ENCODE data around the gene SMC1B.
A peak's percentile ranks its signal among the peaks of the same experiment; 100 is the strongest.
"Not testable (repeated sequence)": the region's sequence is repeated elsewhere in the genome, so short reads cannot be mapped to it uniquely, and the experiment has no call there.

SMC1B gene

DNA sequence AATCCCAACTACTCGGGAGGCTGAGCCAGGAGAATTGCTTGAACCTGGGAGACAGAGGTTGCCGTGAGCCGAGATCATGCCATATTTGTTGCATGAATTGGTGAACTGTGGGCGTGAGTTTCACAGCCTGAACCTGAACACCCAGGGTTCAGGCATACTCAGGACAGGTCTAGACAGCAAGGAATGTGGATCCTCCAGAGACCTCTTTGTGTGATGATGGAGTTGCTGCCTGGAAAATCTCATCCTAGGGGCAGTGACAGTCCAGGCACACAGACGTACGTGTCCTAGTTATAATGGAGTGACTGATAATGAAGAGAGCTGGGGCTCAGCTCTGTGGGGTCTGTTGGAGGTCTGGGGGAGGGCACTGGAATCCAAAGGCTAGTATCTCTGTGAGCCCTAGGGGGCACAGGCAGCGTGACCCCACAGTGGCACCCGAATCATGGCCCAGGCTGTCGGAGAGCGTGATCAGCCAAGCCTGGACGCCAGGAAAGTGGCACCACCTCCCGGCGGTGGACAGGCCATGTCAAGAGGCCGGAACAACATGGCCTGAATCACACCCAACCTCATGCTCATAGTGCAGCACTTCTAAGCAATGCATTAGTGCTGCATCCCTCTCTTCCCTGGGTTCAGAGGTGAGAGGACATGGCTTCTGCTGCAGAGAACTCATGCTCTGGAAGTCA lies 31.8 kb upstream of the SMC1B start:
- DNase-seq: no peak

GRCh38 chr22:45444168-45444567 lies 30.8 kb upstream of the SMC1B start:
- DNase-seq: no peak

DNA sequence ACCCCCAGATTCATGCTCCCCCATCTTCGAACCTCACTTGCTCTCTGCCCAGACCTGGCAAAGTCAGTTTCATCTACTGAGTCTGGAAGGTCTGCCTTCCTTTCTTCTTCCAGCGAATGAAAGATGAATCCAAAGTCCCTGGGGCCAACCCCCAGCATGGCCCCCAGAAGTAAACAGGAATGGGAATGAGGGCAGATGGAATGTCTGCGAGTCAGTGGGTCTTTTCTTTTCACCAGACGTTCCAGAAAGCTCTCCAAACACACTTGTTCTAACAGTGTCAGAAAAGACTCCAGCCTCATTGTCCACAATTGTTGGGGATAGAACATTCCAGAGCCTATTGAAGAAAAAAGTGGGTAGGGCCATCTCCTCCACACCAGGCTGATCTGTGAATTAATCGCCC lies 28.7 kb upstream of the SMC1B start:
- DNase-seq: no peak

GRCh38 chr22:45441138-45441537 lies 27.7 kb upstream of the SMC1B start:
- peak; percentile 20 for DNase-seq

DNA sequence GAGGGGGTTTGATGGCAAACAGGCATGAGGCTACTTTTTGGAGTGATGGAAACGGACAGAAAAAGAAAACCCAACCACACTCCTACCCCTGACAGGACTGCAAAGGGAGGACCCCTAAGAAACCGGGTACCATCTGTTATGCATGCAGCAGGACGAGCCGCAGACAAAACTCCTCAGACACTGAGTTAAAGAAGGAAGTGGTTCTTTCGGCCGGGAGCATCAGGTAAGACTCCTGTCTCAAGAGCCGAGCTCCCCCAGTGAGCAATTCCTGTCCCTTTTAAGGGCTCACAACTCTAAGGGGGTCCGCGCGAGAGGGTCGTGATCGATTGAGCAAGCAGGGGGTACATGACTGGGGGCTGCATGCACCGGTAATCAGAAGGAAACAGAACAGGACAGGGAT lies 27.3 kb upstream of the SMC1B start:
- not testable (repeated sequence) for DNase-seq

DNA sequence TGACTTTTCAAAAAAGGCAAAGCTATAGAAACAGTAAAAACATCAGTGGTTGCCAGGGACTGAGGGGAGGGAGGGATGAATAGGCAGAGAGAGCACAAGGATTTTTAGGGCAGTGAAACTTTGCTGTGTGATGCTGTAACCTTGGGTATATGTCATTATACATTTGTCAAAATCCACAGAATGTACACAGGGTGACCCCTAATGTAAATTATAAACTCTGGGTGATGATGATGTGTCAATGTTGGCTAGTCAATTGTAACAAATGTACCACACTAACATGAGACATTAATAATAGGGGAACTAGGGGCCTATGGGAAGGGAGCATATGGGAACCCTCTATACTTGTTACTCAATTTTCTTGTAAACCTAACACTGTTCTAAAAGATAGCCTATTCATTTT lies 24.9 kb upstream of the SMC1B start:
- DNase-seq: no peak

GRCh38 chr22:45436871-45437517 lies 23.6 kb upstream of the SMC1B start:
- not testable (repeated sequence) for DNase-seq

DNA sequence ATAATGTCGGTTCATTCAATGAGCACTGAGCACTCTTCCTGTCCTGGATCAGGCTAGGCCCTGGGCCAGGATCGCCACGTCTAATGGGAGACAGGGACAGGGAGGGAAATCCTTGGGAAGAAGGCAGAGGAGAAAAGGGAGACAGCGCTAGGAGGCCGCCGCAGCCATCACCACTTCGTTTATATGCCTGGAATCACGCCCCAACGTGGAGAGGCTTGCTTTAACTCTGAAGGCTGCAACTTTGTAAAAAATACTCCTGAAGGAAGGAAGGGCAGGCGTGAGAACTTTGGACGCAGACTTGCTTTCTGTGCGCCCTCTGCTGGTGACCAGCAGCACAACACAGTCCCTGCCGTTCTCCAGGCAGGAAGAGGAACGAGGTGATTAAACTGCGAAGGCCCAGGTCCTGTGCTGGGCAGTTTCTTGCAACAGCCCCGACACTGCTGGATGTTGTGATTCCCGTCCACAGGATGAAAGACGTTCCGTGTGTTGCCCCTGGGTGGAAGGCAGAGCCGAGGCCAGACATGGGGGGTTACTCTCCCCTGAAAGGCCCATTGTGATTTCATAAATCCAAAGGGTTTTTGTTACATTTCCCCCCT lies 22.2 kb upstream of the SMC1B start:
- DNase-seq: peak; percentile 80

GRCh38 chr22:45434981-45435380 lies 21.6 kb upstream of the SMC1B start:
- DNase-seq: no peak

- DNase-seq: no peak
Observed at GRCh38 chr22:45430871-45431270, 17.5 kb upstream of the SMC1B start.

DNA sequence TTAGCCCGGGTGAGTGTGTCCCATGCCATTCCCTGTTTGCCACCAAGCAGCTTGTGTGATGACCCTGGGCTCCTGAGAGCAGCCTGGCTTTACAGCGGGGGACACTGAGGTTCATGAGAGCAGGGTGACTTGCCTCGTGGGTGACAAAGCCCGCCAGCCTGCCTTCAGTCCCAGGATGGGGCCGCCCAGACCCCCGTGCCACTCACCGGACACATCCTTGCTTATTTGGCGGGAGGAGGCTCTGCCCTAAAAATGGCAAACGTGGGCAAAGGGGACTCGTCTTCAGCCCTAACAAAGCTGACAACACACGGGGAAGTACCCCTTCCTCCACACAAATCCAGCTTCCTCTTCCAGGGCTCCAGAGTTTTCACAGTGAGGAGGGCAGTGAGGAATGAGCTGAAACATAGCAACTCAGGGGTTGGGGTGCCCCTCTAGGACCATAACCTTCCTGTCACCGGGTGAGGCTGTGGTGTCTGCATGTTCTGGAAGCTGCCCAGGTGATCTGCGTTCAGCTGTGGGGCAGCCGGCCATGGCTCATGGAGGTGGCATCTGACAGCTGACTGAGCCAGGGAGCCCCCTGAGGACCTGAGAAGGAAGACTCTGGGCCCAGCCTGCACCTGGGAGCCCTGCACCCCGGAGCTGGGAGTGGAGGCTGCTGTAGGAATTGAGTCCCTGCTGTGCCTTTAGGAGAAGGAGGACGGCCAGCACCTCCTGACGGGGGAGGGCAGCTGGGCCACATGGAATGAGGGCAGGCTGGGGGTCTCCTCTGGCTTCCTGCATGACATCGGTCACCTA lies 16.8 kb upstream of the SMC1B start:
- no peak for DNase-seq

- DNase-seq: no peak
Observed at GRCh38 chr22:45429424-45429823, 16.0 kb upstream of the SMC1B start.

- DNase-seq: no peak
Observed at GRCh38 chr22:45428391-45429385, 15.3 kb upstream of the SMC1B start.

DNA sequence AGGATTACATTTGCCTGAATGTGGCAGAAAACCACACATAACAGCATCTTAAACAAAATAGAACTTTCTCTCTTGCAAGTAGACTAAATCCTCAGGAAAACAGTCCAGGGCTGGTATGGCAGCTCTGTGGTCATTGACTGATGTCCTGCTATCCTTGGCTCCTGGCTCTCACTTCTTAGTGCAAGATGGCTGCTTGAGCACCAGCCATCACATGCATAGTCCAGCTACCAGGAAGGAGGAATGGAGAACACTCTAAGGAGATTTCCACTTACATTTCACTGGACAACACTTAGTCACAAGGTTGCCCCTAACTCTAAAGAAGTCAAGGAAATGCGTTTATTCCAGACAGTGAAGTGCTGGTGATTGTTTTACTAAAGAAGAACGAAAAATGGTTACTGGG lies 13.7 kb upstream of the SMC1B start:
- DNase-seq: no peak

DNA sequence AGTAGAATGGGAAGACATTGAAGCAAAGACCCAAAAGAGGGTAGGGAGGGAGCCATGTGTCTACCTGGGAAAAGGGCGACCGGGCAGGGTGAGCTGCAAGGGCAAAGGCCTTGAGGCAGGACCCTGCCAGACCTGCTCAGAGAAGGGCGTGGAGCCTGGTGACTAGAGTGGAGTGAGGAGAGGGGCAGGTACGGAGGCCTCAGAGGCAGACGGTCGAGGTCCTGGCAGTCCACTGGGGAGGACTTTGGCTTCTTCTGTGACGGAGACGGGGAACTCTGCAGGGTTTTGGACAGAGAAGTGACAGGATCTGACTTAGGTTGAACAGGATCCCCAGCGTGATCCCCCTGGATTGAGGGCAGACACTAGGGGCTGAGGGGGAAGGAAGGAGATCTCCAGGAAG lies 13.0 kb upstream of the SMC1B start:
- no peak for DNase-seq

DNA sequence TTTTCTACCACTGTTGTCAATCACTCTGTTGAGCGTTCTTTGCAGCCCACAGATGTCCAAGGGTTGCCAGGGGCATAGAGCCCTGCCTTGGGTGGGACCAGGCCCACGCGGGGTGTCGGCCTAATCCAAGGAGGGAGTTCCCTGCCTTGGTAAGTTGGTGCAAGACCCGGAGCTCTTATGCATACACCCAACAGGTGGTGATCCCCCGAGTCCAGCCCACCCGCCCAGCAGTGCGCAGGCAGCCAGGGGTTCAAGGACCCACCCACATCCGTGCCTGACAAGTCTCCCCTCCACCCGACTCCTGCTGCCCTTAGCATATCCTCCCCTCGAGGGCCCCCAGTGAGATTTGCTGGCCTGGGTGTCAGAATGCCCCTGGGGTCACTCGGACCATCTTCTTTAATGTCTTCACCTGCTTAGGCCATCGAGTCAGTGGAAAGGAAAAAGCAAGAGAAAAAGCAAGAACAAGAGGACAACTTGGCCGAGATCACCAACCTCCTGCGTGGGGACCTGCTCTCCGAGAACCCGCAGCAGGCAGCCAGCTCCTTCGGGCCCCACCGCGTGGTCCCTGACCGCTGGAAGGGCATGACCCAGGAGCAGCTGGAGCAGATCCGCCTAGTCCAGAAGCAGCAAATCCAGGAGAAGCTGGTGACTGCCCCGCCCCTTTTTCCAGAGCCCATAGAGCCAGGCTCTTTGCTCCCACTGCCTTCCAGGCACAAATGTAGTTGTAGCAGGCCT lies 12.3 kb upstream of the SMC1B start:
- DNase-seq: no peak

DNA sequence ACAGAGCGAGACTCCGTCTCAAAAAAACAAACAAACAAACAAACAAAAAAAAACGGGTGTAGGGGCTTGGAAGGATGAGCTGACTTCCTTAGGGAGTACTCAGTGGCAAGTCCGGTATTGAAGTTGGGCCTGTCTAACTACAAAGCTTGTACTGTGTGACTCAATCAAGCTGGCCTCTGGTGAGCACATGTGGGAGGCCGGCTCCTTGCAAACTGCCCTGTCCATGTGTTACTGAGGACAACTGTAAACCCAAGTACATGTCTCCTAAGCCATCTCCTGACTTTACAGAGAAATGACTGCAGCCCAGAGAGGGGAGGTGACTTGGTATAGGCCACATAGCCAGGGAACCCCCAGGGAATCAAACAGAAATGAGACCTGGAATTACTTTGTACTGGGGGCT lies 11.7 kb upstream of the SMC1B start:
- no peak for DNase-seq

DNA sequence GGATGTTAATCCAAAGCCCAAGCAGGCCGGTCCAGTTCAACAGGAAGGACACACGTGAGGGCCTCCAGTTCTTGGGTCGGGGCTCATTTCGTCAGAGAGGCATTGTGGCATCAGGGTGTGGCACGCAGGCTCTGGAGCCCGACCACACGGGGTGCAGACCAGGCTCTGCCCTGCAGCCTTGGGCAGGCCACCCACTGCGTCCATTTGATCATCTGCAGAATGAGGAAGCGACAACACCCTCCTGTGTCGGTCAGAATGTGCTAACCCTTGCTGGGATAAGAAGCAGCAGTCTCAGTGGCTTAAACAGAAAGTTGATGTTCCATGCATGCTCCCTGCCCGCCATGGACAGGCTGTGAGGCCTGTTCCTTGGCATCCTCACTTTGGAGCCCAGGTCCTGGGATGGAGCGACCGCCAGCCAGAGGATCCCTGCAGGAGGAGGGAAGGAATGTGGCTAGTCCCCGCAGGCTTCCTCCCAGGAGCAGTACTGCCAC lies 10.9 kb upstream of the SMC1B start:
- no peak for DNase-seq

DNA sequence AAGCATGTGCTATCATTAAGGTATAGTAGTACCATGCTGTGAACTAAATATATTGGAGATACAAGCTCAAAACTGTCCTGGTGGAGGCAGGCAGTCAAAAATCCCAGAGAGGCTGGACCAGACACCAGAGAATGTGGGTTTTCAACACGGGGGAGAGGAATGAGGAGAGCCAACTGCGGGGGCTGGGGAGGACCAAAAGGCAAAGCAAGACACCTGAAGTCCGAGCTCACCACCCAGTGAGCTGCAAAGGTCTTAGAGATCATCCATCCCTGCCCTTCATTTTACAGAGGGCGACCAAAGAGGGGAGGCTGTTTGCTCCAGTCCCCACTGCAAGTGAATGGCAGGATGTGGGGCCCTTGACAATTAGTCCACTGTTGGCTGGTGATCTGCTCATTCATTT lies 10.1 kb upstream of the SMC1B start:
- DNase-seq: no peak

- no peak for DNase-seq
Observed at GRCh38 chr22:45422237-45422983, 9.0 kb upstream of the SMC1B start.
